B cell (primary cell): ENCODE results near the gene RNF212. TPM values are rescaled to one million over a fixed set of nuclear protein-coding genes. Genes with fewer than 3 reads are reported as not detected.

ENCODE experiments used
- ATAC-seq: fragments of 200-7000 bp; cut with Tn5 transposase; one replicate; pipeline ENCODE4 v1.10.0; 2021; ENCODE audit warnings: low read depth, mild to moderate bottlenecking, moderate number of reproducible peaks, moderate library complexity
- CTCF ChIA-PET: fragments of 350-600 bp; sonication (Branson Sonifier 250); formaldehyde crosslinking; loops from one replicate; lab custom pipeline; 2021; ENCODE audit warnings: antibody characterized with exemption, inconsistent platforms; lab: Charles Lee
- POLR2A ChIA-PET: fragments of 350-600 bp; sonication (Branson Sonifier 250); formaldehyde crosslinking; loops from one replicate; lab custom pipeline; 2021; ENCODE audit warnings: antibody characterized with exemption; lab: Charles Lee
- DNase-seq: peaks from one replicate; pipeline ENCODE4 v3.0.0; 2013
- H2AFZ ChIP-seq: 2 replicates; pipeline ENCODE4 v1.6.1; 2012; ENCODE audit warnings: mild to moderate bottlenecking, low read depth, low read length; ENCODE audit not compliant: insufficient read depth, poor library complexity, severe bottlenecking
- H3K27ac ChIP-seq, 2 donors: 1 replicate in 1 of 2; 2 replicates in 1 of 2; pipeline ENCODE4 v1.5.1; 2012 to 2013; ENCODE audit warnings: low read length in 2 of 2, mild to moderate bottlenecking in 2 of 2, moderate library complexity in 1 of 2
- H3K27me3 ChIP-seq, 4 experiments: fragments of 200-600 bp in 1 of 4; sonication (generic) in 1 of 4; replicated peaks in 1 of 4; 1 replicate in 2 of 4; 2 replicates in 2 of 4; pipeline versions ENCODE4 v1.6.1 to v1.7.0; 2013 to 2016; ENCODE audit warnings: low read length in 3 of 4, mild to moderate bottlenecking in 2 of 4, mixed read lengths in 1 of 4, moderate library complexity in 1 of 4; ENCODE audit not compliant: insufficient read depth in 4 of 4, control insufficient read depth in 3 of 4; ENCODE audit errors: control extremely low read depth in 1 of 4
- H3K36me3 ChIP-seq, 2 experiments: replicated peaks in 1 of 2; 1 replicate in 1 of 2; 2 replicates in 1 of 2; pipeline versions ENCODE4 v1.6.1 to v1.7.1; 2013; ENCODE audit warnings: low read length in 1 of 2; ENCODE audit not compliant: insufficient read depth in 2 of 2, control insufficient read depth in 1 of 2; ENCODE audit errors: control extremely low read depth in 1 of 2, extremely low read depth in 1 of 2
- H3K4me1 ChIP-seq, 2 donors: fragments of 200-600 bp in 1 of 2; sonication (generic) in 1 of 2; 1 replicate in 1 of 2; 2 replicates in 1 of 2; pipeline versions ENCODE4 v1.5.1 to v1.6.1; 2013 to 2017; ENCODE audit warnings: low read length in 2 of 2; ENCODE audit not compliant: control insufficient read depth in 2 of 2, insufficient read depth in 2 of 2
- H3K4me2 ChIP-seq: replicated peaks from 2 replicates; pipeline ENCODE3; 2012; ENCODE audit warnings: mild to moderate bottlenecking, low read depth, low read length; ENCODE audit not compliant: poor library complexity, severe bottlenecking
- H3K4me3 ChIP-seq, 5 experiments: fragments of 200-600 bp in 1 of 5; sonication (generic) in 1 of 5; 1 replicate in 3 of 5; 2 replicates in 2 of 5; pipeline versions ENCODE4 v1.5.1 to v1.7.0; 2011 to 2016; ENCODE audit warnings: low read length in 4 of 5, mild to moderate bottlenecking in 4 of 5, low read depth in 2 of 5, control low read depth in 1 of 5, moderate library complexity in 1 of 5; ENCODE audit not compliant: insufficient read depth in 1 of 5; ENCODE audit errors: control extremely low read depth in 1 of 5, extremely low read depth in 1 of 5
- H3K79me2 ChIP-seq: fragments of 200-600 bp; sonication (generic); one replicate; pipeline ENCODE4 v1.6.0; 2016; ENCODE audit warnings: low read length; ENCODE audit not compliant: control insufficient read depth, insufficient read depth
- H3K9ac ChIP-seq: fragments of 200-600 bp; sonication (generic); 2 replicates; pipeline ENCODE4 v1.6.1; 2017; ENCODE audit warnings: mild to moderate bottlenecking, low read length, moderate library complexity
- H3K9me3 ChIP-seq, 3 donors: one replicate each; pipeline versions ENCODE4 v1.6.1 to v1.7.1; 2013; ENCODE audit warnings: low read length in 2 of 3; ENCODE audit not compliant: control insufficient read depth in 2 of 3, insufficient read depth in 1 of 3; ENCODE audit errors: control extremely low read depth in 1 of 3
- H4K20me1 ChIP-seq: 2 replicates; pipeline ENCODE4 v1.6.0; 2012; ENCODE audit warnings: mild to moderate bottlenecking, low read length; ENCODE audit not compliant: insufficient read depth, control insufficient read depth, poor library complexity, severe bottlenecking
- H3K27ac Mint-ChIP-seq: one replicate; pipeline ENCODE4 v1.8.0; 2021; ENCODE audit warnings: mixed read lengths
- H3K27me3 Mint-ChIP-seq: one replicate; pipeline ENCODE4 v1.8.0; 2021; ENCODE audit warnings: mixed read lengths
- H3K4me1 Mint-ChIP-seq: one replicate; pipeline ENCODE4 v1.8.0; 2021; ENCODE audit warnings: mixed read lengths
- H3K4me3 Mint-ChIP-seq: one replicate; pipeline ENCODE4 v1.8.0; 2021; ENCODE audit warnings: mixed read lengths
- H3K9me3 Mint-ChIP-seq: one replicate; pipeline ENCODE4 v1.8.0; 2022; ENCODE audit warnings: mixed read lengths; ENCODE audit not compliant: insufficient read depth
- CTCF ChIP-seq: fragments of 200-600 bp; IDR thresholded peaks from one replicate; pipeline ENCODE4 v1.8.0; 2022; ENCODE audit warnings: antibody characterized with exemption, mild to moderate bottlenecking
- EZH2 ChIP-seq: IDR thresholded peaks from 2 replicates; pipeline ENCODE4 v1.6.1; 2012; ENCODE audit warnings: borderline replicate concordance, low read depth, mild to moderate bottlenecking, moderate library complexity, low read length; ENCODE audit not compliant: insufficient read depth, poor library complexity, severe bottlenecking
- WGBS: methylation state at CpG from one replicate; pipeline ENCODE4 v1.1.5; 2013; ENCODE audit warnings: missing lambda C conversion rate; ENCODE audit not compliant: insufficient coverage; 5-methylcytosine and 5-hydroxymethylcytosine counted together
- intact Hi-C: fragments of 100-400 bp; cut with micrococcal nuclease; formaldehyde crosslinking; loops from one replicate; pipeline ENCODE4 v1.10.0; 2022
- polyA plus RNA-seq: library from polyadenylated mRNA; depleted of rRNA; stranded (reverse); fragments of >200 nt; gene quantifications from 2 replicates; pipeline ENCODE4 v1.2.3, GENCODE V29; 2012
- total RNA-seq, 2 donors: library from RNA; stranded (reverse); fragments of 120-200 nt in 1 of 2; gene quantifications; 1 replicate in 1 of 2; 2 replicates in 1 of 2; pipeline versions ENCODE4 v1.2.3 to v1.2.4, GENCODE V29; 2013 to 2022

Gene RNF212
- total and polyA plus RNA-seq, 2 donors (not counting 1 experiment from before 2014, with no cell fraction given): 2.1 to 5.9 TPM

GRCh38 chr4:1042352-1043055 is 70.9 kb downstream of the RNF212 start:
- TF ChIP-seq EZH2: no peak
- no peak for TF ChIP-seq CTCF
- POLR2A ChIA-PET: no interaction called here
- no peak for DNase-seq

GRCh38 chr4:1041936-1042330 is 71.4 kb downstream of the RNF212 start:
- no peak overlapping the region for H3K9ac ChIP-seq
- ATAC-seq: no peak
- intact Hi-C loops: no loop called here
- H3K9me3 ChIP-seq: peaks cover 0 to 2% (median 0%) of the 10 kb centered on the region in 3 donors
- H3K4me1 Mint-ChIP-seq: no peaks in the 10 kb centered on the region
- H3K9me3 Mint-ChIP-seq: no peaks in the 10 kb centered on the region
- CTCF ChIA-PET: no interaction called here
- peaks cover 12% of the 10 kb centered on the region for H3K27me3 Mint-ChIP-seq
- DNase-seq: no peak
- no peak overlapping the region for H3K4me3 Mint-ChIP-seq
- TF ChIP-seq EZH2: no peak
- no peak for TF ChIP-seq CTCF
- peaks cover 0 to 10% of the 10 kb centered on the region in 2 donors for H3K4me1 ChIP-seq
- H3K4me2 ChIP-seq: no peak overlapping the region
- no peak overlapping the region for H3K27ac ChIP-seq
- POLR2A ChIA-PET: interaction anchor here (0.6 kb wide), 1 partner anchor 154 kb away, joined by 3 read pairs; no protein-coding TSS in a partner anchor
- no peak overlapping the region for H3K4me3 ChIP-seq
- H4K20me1 ChIP-seq: no peaks in the 10 kb centered on the region
- WGBS: 78% methylated on average over 8 of the region's 8 CpGs
- H3K27ac Mint-ChIP-seq: no peak overlapping the region
- no peak overlapping the region for H2AFZ ChIP-seq
- peaks cover 0 to 28% (median 12%) of the 10 kb centered on the region in 4 experiments for H3K27me3 ChIP-seq
- H3K36me3 ChIP-seq: no peaks in the 10 kb centered on the region
- no peaks in the 10 kb centered on the region for H3K79me2 ChIP-seq

More at GRCh38 chr4:1042352-1043055, 70.9 kb downstream of the RNF212 start:
- no peak for ATAC-seq
- intact Hi-C loops: no loop called here
- CTCF ChIA-PET: no interaction called here
- Histone ChIP-seq H3K27ac (no peak overlapping the region), H3K4me2 (no peak overlapping the region), H3K27me3 (peaks cover 0 to 28% (median 13%) of the 10 kb centered on the region in 4 experiments), H3K9ac (no peak overlapping the region), H3K9me3 (peaks cover 0 to 6% (median 0%) of the 10 kb centered on the region in 3 donors), H3K79me2 (no peaks in the 10 kb centered on the region), H4K20me1 (no peaks in the 10 kb centered on the region), H3K4me1 (peaks cover 0 to 10% of the 10 kb centered on the region in 2 donors), H2AFZ (no peak overlapping the region), H3K4me3 (no peak overlapping the region), H3K36me3 (no peaks in the 10 kb centered on the region)
- no peak overlapping the region for H3K27ac Mint-ChIP-seq
- H3K4me1 Mint-ChIP-seq: no peaks in the 10 kb centered on the region
- H3K4me3 Mint-ChIP-seq: no peak overlapping the region
- no peaks in the 10 kb centered on the region for H3K9me3 Mint-ChIP-seq
- peaks cover 14% of the 10 kb centered on the region for H3K27me3 Mint-ChIP-seq
- WGBS: 95% methylated on average over 13 of the region's 17 CpGs
